Activated CD4-positive, CD25-positive, alpha-beta regulatory T cell treated with anti-CD3 and anti-CD28 coated beads, Interleukin-2, amount 50 U/mL, for 16 hours (primary cell): ENCODE measurements around the gene ACTR10.

Experiments
- DNase-seq: peaks from one replicate; pipeline ENCODE4 v3.0.0-alpha.2; 2020; ENCODE audit warnings: low read depth, low spot score

The ACTR10 gene

DNA sequence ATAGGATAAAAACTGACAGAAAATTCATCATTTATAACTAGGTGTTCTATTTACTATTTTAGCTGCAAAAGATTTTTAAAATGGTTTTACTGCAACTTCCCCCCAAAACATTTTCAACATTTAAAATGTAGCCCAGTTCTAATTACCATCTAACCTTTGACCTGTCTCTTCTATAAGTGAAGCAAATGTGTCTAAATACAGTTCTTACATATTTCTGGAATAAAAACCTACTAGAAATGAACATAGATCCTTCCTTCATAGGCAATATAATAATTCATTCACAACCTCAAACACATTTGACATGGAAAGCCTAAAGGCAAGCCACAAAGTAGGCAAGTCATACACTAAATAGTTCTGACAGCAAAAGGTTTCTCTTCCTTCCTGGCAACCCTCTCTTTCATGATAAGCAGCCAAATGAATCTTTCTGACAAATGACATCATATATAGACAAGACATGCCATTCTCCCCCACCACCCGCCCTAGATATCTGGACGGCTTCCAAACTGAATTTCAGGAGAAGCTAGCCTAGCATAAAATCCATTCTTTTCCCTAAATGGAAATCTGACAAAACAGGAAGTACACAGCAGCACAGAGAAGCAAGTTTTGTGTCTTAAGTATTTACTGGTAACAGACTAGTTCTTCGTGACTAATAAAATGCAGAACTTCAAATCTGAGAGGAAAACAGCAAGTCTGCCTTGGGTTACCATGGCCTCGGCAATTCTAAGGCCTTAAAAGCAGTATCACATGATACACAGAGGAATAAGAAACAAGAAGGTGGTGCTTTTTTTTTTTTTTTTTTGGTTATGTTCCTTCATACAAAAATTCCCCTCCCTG is 81.2 kb downstream of the ACTR10 start:
- no peak for DNase-seq

DNA sequence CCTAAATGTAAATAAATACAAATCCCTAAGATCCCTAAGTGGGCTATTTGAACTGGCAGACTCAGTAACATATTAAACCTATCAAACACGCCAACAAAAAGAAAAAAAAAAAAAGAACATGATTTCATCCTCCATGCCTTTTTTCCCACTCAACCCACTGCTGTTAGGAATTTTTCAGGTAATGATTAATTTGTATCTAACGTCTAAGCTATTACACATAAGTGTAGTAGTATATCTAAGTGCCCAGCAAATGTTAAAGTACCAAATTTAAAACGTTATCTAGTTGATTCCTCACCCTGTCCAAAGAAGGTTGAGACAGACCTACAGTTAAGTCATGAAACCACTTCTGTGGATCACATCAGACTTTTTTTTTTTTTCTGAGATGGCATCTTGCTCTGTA is 82.0 kb downstream of the ACTR10 start:
- DNase-seq: no peak

DNA sequence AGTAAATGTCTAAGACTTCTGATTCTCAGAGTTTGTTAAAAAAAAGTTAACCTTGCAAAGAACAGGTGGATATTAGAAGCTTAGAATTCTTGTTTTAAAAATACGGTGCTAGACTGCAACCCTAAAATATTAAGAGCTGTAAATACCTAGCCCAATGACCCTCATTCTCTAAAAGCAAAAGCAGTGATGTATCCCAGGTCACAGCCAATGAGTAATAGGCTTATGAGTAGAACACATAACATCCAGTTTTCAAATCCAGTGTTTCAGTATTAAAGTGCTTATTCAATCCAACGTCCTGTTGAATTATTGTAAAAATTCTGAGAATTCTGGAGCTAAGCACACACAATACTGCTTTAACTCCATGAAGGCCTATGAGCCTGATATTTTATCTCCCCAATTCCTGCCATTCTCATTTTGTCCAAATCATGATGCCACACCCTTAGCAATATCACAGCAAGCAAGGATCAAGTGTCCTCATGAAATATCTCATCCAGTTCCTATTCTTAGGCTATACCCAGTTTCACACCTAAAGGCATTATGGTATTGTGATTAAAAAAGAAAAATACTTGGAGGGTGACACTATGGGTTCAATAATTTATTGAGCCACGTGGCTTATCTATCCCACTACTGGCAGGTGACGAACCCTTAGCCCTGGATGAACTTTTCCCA is 83.1 kb downstream of the ACTR10 start:
- no peak for DNase-seq

DNA sequence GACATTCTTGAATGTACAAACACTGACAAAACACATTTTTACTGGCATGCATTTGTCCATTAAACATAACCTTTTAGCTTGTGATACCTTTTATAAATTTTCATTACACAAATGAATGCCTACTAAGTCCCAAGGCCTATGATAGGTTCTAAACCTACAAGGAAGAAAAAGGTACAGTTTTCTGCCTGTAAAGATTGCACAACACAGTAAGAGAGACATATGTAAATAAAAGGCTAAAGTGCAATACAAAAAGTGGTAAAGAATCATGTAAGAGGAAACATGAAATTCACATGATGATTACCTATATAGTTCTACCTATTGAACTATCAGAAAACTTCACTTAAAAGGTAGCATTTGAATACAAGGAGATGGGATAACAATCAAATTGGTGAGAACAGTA is 83.8 kb downstream of the ACTR10 start:
- DNase-seq: no peak

DNA sequence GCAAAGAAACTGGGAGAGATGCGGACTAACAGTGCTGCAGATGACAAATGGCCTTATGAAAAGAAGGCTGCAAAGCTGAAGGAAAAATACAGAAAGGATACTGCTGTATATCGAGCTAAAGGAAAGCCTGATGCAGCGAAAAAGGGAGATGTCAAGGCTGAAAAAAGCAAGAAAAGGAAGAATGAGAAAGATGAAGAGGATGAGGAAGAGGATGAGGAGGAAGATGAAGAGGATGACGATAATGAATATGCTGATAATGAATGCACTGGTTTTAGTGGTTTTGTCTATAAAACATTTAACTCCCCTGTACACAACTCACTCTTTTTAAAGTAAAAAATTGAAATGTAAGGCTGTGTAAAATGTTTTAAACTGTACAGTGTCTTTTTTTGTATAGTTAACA is 85.2 kb downstream of the ACTR10 start:
- DNase-seq: no peak
